SK-N-SH (cell line): Measurements from ENCODE around the gene HPN. TPM values are rescaled to one million over a fixed set of nuclear protein-coding genes. Genes with fewer than 3 reads are reported as not detected.

ENCODE experiments used
- CTCF ChIA-PET: fragments of 300-600, 350-600 bp; formaldehyde crosslinking; extraction: SDS; loops from one replicate; lab custom pipeline; 2021; lab: Yijun Ruan, JAX
- POLR2A ChIA-PET: fragments of 350-600 bp; sonication (Branson Sonifier 250); formaldehyde crosslinking; extraction: SDS; loops from one replicate; lab custom pipeline; 2020; ENCODE audit warnings: antibody characterized with exemption, inconsistent platforms; lab: Yijun Ruan, JAX
- DNase-seq: peaks from one replicate; pipeline ENCODE4 v3.0.0; 2012
- H2AFZ ChIP-seq: fragments of 200-600 bp; sonication (generic); 2 replicates; pipeline ENCODE4 v1.8.1; 2016; ENCODE audit warnings: antibody characterized with exemption, mild to moderate bottlenecking, low read depth
- H3F3A ChIP-seq: fragments of 200-600 bp; sonication (generic); replicated peaks from 2 replicates; pipeline ENCODE3; 2016; ENCODE audit warnings: antibody characterized with exemption, mild to moderate bottlenecking; ENCODE audit not compliant: insufficient read depth
- H3K27ac ChIP-seq, 2 experiments: fragments of 200-500 bp in 1 of 2; fragments of 200-600 bp in 1 of 2; sonication (Bioruptor generic) in 1 of 2; sonication (generic), shearing (Covaris generic) in 1 of 2; 2 replicates each; pipeline versions ENCODE4 v1.5.1 to v1.6.1; 2014 to 2016; ENCODE audit warnings: low read depth in 2 of 2, inconsistent platforms in 1 of 2, low read length in 1 of 2, mild to moderate bottlenecking in 1 of 2, mixed read lengths in 1 of 2
- H3K27me3 ChIP-seq: fragments of 200-600 bp; sonication (generic), shearing (Covaris generic); 2 replicates; pipeline ENCODE4 v1.6.1; 2016; ENCODE audit warnings: mixed run types; ENCODE audit not compliant: insufficient read depth
- H3K36me3 ChIP-seq, 2 experiments: fragments of 200-500 bp in 1 of 2; fragments of 200-600 bp in 1 of 2; sonication (Bioruptor generic) in 1 of 2; sonication (generic) in 1 of 2; replicated peaks in 1 of 2; 2 replicates each; pipeline versions ENCODE3 to v1.5.1; 2014 to 2016; ENCODE audit warnings: low read length in 1 of 2, mild to moderate bottlenecking in 1 of 2; ENCODE audit not compliant: insufficient read depth in 2 of 2, control insufficient read depth in 1 of 2
- H3K4me1 ChIP-seq, 2 experiments: fragments of 200-500 bp in 1 of 2; fragments of 200-600 bp in 1 of 2; sonication (Bioruptor generic) in 1 of 2; sonication (generic), shearing (Covaris generic) in 1 of 2; 2 replicates each; pipeline versions ENCODE4 v1.5.1 to v1.6.1; 2014 to 2016; ENCODE audit warnings: low read depth in 1 of 2, low read length in 1 of 2, mixed run types in 1 of 2; ENCODE audit not compliant: insufficient read depth in 2 of 2, control insufficient read depth in 1 of 2
- H3K4me2 ChIP-seq: fragments of 200-600 bp; sonication (generic), shearing (Covaris generic); 2 replicates; pipeline ENCODE4 v1.6.1; 2017; ENCODE audit warnings: mixed run types
- H3K4me3 ChIP-seq, 2 experiments: fragments of 200-500 bp in 1 of 2; fragments of 200-600 bp in 1 of 2; sonication (Bioruptor generic) in 1 of 2; sonication (generic), shearing (Covaris generic) in 1 of 2; 2 replicates each; pipeline versions ENCODE4 v1.5.1 to v1.8.1; 2014 to 2016; ENCODE audit warnings: low read depth in 2 of 2, inconsistent platforms in 1 of 2, low read length in 1 of 2, mild to moderate bottlenecking in 1 of 2, mixed read lengths in 1 of 2, moderate library complexity in 1 of 2
- H3K79me2 ChIP-seq: fragments of 200-600 bp; sonication (generic); 2 replicates; pipeline ENCODE4 v1.8.1; 2017; ENCODE audit warnings: mild to moderate bottlenecking; ENCODE audit not compliant: insufficient read depth
- H3K9ac ChIP-seq: fragments of 200-600 bp; sonication (generic); 2 replicates; pipeline ENCODE4 v1.6.1; 2017; ENCODE audit warnings: mixed run types
- H3K9me2 ChIP-seq: fragments of 200-600 bp; sonication (generic); 2 replicates; pipeline ENCODE4 v1.6.1; 2017; ENCODE audit warnings: mixed run types
- H3K9me3 ChIP-seq: fragments of 200-600 bp; sonication (generic); 2 replicates; pipeline ENCODE4 v1.6.1; 2017; ENCODE audit warnings: mixed run types, mild to moderate bottlenecking, moderate library complexity
- H4K20me1 ChIP-seq: fragments of 200-600 bp; sonication (generic); 2 replicates; pipeline ENCODE4 v1.6.1; 2017; ENCODE audit warnings: mild to moderate bottlenecking, mixed run types; ENCODE audit not compliant: insufficient read depth
- CHD2 ChIP-seq: fragments of 150-350 bp; IDR thresholded peaks from 2 replicates; pipeline ENCODE4 v1.6.1; 2018; ENCODE audit warnings: low read length; ENCODE audit not compliant: partially characterized antibody
- ELF1 ChIP-seq: IDR thresholded peaks from 2 replicates; pipeline ENCODE4 v1.4.0; 2012
- EP300 ChIP-seq, 2 experiments: IDR thresholded peaks; 2 replicates each; pipeline versions ENCODE4 v1.4.0 to v1.6.1; 2012; ENCODE audit warnings: borderline replicate concordance in 1 of 2, low read depth in 1 of 2, low read length in 1 of 2
- FOXM1 ChIP-seq: IDR thresholded peaks from 2 replicates; pipeline ENCODE4 v1.4.0; 2012; ENCODE audit warnings: low read depth, mild to moderate bottlenecking
- GATA2 ChIP-seq: sonication (generic); formaldehyde crosslinking; IDR thresholded peaks from 2 replicates; pipeline ENCODE4 v1.5.0; 2020; ENCODE audit warnings: mild to moderate bottlenecking, missing genetic modification reagents
- JUND ChIP-seq: IDR thresholded peaks from 2 replicates; pipeline ENCODE4 v1.4.0; 2012
- MEF2A ChIP-seq: IDR thresholded peaks from 2 replicates; pipeline ENCODE4 v1.4.0; 2012; ENCODE audit warnings: low read depth, borderline replicate concordance
- MXI1 ChIP-seq: IDR thresholded peaks from 2 replicates; pipeline ENCODE4 v1.6.1; 2012; ENCODE audit warnings: mild to moderate bottlenecking, low read depth, low read length, improper control_type of control experiment
- NFIC ChIP-seq: IDR thresholded peaks from 2 replicates; pipeline ENCODE4 v1.4.0; 2012; ENCODE audit warnings: borderline replicate concordance
- NRF1 ChIP-seq: IDR thresholded peaks from 2 replicates; pipeline ENCODE4 v1.6.1; 2012; ENCODE audit warnings: low read depth, mild to moderate bottlenecking, low read length
- RCOR1 ChIP-seq: fragments of 150-350 bp; IDR thresholded peaks from 2 replicates; pipeline ENCODE4 v1.6.1; 2017; ENCODE audit warnings: antibody characterized with exemption, low read length
- TAF1 ChIP-seq: IDR thresholded peaks from 2 replicates; pipeline ENCODE4 v1.6.1; 2012; ENCODE audit warnings: low read depth, mild to moderate bottlenecking, low read length, moderate library complexity, borderline replicate concordance
- YY1 ChIP-seq: IDR thresholded peaks from 2 replicates; pipeline ENCODE4 v1.4.0; 2012; ENCODE audit warnings: low read depth, mild to moderate bottlenecking
- WGBS: methylation state at CpG from one replicate; pipeline ENCODE4 v1.1.6; 2017; ENCODE audit warnings: low lambda C conversion rate; 5-methylcytosine and 5-hydroxymethylcytosine counted together
- polyA plus RNA-seq, 3 experiments: library from polyadenylated mRNA; depleted of rRNA; stranded (reverse); fragments of >200 nt; gene quantifications; 2 replicates each; pipeline ENCODE4 v1.2.3, GENCODE V29; 2012
- TF ChIP-seq, protein P1 (sequence below): fragments of 150-350 bp; IDR thresholded peaks from 2 replicates; pipeline ENCODE4 v1.6.1; 2016; ENCODE audit warnings: mild to moderate bottlenecking, low read depth, low read length
- TF ChIP-seq, protein P2 (sequence below): IDR thresholded peaks from 2 replicates; pipeline ENCODE4 v1.4.0; 2012; ENCODE audit warnings: low read depth, borderline replicate concordance

The HPN gene
- polyA plus RNA-seq, 1 of the 3 experiments (the other 2 are of a cell fraction), result 0.05 TPM

DNA sequence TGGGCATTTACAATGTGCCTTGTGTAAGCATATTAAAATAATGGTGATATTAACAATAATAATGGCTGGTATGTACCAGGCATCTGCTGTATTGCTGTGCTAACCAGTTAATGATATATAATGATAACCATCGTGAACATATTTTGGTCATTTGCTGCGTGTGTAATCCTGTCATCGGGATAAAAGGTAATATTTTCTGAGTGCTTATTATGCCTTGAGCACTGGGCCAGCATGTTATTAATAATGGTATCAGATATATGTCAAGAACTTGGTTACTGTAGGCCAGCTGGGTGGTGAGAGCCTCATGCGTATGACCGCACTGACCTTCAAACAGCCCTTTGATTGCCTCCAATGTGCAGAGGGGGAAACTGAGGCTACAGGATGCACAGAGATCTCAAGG, 51.9 kb downstream of the HPN start:
- Histone ChIP-seq H3K9me2 (no peaks in the 10 kb centered on the region), H3F3A (no peaks in the 10 kb centered on the region), H3K9me3 (no peaks in the 10 kb centered on the region), H3K79me2 (no peaks in the 10 kb centered on the region), H3K27me3 (no peaks in the 10 kb centered on the region), H3K36me3 (no peaks in the 10 kb centered on the region), H3K4me3 (no peak overlapping the region), H2AFZ (no peak overlapping the region), H4K20me1 (no peaks in the 10 kb centered on the region), H3K4me1 (peaks cover 5 to 15% of the 10 kb centered on the region in 2 experiments; a peak in 2 of 4 replicates)
- DNase-seq, result peak; percentile 74
- ChIA-PET POLR2A (no interaction called here), CTCF (interaction anchor here (0.9 to 5.0 kb wide), 8 partner anchors 8 to 49 kb away, joined by 3 to 49 read pairs (median 6); partner anchors contain the start of genes FXYD3 and LGI4)
- WGBS, result 49% methylated on average over 5 of the region's 5 CpGs
- TF ChIP-seq CHD2 (peak; percentile 57), RCOR1 (peak; percentile 79), EP300 (IDR thresholded peaks at IDR 0.05; ENCODE audit: borderline replicate concordance in 1 of 2, low read depth in 1 of 2, low read length in 1 of 2) (peak in 1 of 2 experiments; percentile 70; a peak in 2 of 4 replicates), GATA2 (CRISPR knock-in tag) (peak; percentile 38), NFIC (no peak)
- TF ChIP-seq, all 33 proteins: peak for 4
- Histone ChIP-seq H3K27ac (peak overlapping the region in 1 of 2 experiments; percentile 67; a peak in 2 of 4 replicates), H3K4me2 (no peak overlapping the region), H3K9ac (no peak overlapping the region)

DNA sequence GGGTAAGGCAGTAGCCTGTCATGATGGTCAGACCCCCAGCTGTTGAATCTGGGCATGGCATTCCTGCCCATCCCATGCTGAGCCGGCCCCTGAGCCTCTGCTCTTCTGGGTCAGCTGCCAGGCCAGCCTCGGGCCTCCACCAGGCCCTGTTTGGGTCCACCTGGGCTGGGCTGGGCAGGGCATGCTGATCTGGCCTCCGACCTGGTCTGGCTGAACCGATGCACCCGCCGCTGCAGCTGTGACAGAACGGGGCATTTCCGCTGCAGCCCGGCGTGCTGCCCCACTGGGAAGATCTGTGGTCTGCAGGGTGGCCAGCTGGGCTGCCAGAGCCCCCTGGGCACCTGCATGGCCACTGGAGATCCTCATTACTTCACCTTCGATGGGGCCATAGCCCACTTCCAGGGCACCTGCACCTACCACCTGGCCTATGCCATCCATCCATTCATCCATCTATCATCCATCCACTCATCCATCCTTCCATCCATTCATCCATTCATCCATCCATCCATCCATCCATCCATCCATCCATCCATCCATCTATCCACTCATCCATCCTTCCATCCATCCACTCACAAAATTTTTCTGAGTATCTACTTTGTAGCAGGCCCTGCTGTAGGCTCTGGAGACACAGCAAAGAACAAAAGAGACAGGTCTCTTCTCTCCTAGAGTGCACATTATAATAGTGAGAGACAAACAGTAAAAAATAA, 52.6 kb downstream of the HPN start:
- Histone ChIP-seq H3K27me3 (no peaks in the 10 kb centered on the region), H3K4me2 (no peak overlapping the region), H3K9ac (no peak overlapping the region), H3K36me3 (no peaks in the 10 kb centered on the region), H3F3A (no peaks in the 10 kb centered on the region), H3K9me3 (no peaks in the 10 kb centered on the region), H2AFZ (no peak overlapping the region), H3K9me2 (no peaks in the 10 kb centered on the region), H3K4me1 (peaks cover 0 to 15% of the 10 kb centered on the region in 2 experiments; a peak in 1 of 4 replicates), H3K27ac (peak overlapping the region in 1 of 2 experiments; percentile 67; a peak in 2 of 4 replicates), H3K4me3 (no peak overlapping the region), H4K20me1 (no peaks in the 10 kb centered on the region), H3K79me2 (no peaks in the 10 kb centered on the region)
- CTCF ChIA-PET, result interaction anchor here (0.9 to 5.0 kb wide), 8 partner anchors 9 to 49 kb away, joined by 3 to 49 read pairs (median 6); partner anchors contain the start of genes FXYD3 and LGI4
- 48% methylated on average over 2 of the region's 11 CpGs for WGBS
- no peak for TF ChIP-seq FOXM1
- DNase-seq, result peak; percentile 72
- POLR2A ChIA-PET, result no interaction called here

DNA sequence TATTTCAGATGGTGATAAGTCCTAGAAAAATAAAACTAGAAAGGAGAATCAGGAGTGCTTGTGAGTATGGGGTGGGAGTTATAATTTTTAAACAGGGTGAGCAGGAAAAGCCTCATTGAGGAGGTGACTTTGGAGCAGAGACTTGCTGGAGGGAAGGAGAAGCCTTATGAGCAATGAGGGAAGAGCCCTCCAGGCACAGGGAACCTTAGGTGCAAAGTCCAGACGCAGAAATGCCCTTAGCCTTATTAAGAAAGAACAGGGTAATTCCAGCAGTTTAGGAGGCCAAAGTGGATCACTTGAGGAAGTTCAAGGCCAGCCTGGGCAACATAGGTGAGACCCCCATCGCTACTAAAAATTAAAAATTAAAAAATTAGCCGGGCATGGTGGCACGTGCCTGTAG, 53.1 kb downstream of the HPN start:
- CTCF ChIA-PET, result no interaction called here

More for the DNA sequence above, 53.1 kb downstream of the HPN start:
- no peak overlapping the region for H3K9ac ChIP-seq
- no peaks in the 10 kb centered on the region for H3F3A ChIP-seq
- TF ChIP-seq JUND (no peak), TAF1 (no peak), RCOR1 (no peak), YY1 (no peak), CHD2 (no peak), NRF1 (no peak), FOXM1 (no peak), MXI1 (no peak), GATA2 (CRISPR knock-in tag) (no peak), EP300 (IDR thresholded peaks at IDR 0.05; ENCODE audit: borderline replicate concordance in 1 of 2, low read depth in 1 of 2, low read length in 1 of 2) (no peak), ELF1 (no peak), MEF2A (no peak)
- TF ChIP-seq, protein P1, sequence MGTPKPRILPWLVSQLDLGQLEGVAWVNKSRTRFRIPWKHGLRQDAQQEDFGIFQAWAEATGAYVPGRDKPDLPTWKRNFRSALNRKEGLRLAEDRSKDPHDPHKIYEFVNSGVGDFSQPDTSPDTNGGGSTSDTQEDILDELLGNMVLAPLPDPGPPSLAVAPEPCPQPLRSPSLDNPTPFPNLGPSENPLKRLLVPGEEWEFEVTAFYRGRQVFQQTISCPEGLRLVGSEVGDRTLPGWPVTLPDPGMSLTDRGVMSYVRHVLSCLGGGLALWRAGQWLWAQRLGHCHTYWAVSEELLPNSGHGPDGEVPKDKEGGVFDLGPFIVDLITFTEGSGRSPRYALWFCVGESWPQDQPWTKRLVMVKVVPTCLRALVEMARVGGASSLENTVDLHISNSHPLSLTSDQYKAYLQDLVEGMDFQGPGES, result no peak
- TF ChIP-seq, protein P2, sequence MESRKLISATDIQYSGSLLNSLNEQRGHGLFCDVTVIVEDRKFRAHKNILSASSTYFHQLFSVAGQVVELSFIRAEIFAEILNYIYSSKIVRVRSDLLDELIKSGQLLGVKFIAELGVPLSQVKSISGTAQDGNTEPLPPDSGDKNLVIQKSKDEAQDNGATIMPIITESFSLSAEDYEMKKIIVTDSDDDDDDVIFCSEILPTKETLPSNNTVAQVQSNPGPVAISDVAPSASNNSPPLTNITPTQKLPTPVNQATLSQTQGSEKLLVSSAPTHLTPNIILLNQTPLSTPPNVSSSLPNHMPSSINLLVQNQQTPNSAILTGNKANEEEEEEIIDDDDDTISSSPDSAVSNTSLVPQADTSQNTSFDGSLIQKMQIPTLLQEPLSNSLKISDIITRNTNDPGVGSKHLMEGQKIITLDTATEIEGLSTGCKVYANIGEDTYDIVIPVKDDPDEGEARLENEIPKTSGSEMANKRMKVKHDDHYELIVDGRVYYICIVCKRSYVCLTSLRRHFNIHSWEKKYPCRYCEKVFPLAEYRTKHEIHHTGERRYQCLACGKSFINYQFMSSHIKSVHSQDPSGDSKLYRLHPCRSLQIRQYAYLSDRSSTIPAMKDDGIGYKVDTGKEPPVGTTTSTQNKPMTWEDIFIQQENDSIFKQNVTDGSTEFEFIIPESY, result no peak
- no peaks in the 10 kb centered on the region for H3K79me2 ChIP-seq
- WGBS, result 51% methylated on average over 4 of the region's 4 CpGs
- no peak overlapping the region for H3K27ac ChIP-seq
- DNase-seq, result no peak
- H3K4me3 ChIP-seq, result no peak overlapping the region
- POLR2A ChIA-PET, result no interaction called here
- H3K9me2 ChIP-seq, result no peaks in the 10 kb centered on the region
- H3K4me1 ChIP-seq, result peaks cover 0 to 15% of the 10 kb centered on the region in 2 experiments; a peak in 1 of 4 replicates
- no peaks in the 10 kb centered on the region for H3K9me3 ChIP-seq
- no peaks in the 10 kb centered on the region for H4K20me1 ChIP-seq
- no peaks in the 10 kb centered on the region for H3K36me3 ChIP-seq
- H2AFZ ChIP-seq, result no peak overlapping the region
- no peaks in the 10 kb centered on the region for H3K27me3 ChIP-seq
- no peak overlapping the region for H3K4me2 ChIP-seq
